Tongue (tissue), 2 donors: Measurements from ENCODE around the gene DNAJB8. TPM values are rescaled to one million over a fixed set of nuclear protein-coding genes. Genes with fewer than 3 reads are reported as not detected.

Source experiments
- DNase-seq: peaks from one replicate; pipeline ENCODE4 v3.0.0-alpha.2; 2015
- total RNA-seq: library from RNA; depleted of rRNA; stranded (reverse); fragments of >200 nt; gene quantifications from one replicate; pipeline ENCODE4 v1.2.3, GENCODE V29; 2014

DNAJB8 gene
- total RNA-seq, 1 donor from 2014 or later = not detected

DNA sequence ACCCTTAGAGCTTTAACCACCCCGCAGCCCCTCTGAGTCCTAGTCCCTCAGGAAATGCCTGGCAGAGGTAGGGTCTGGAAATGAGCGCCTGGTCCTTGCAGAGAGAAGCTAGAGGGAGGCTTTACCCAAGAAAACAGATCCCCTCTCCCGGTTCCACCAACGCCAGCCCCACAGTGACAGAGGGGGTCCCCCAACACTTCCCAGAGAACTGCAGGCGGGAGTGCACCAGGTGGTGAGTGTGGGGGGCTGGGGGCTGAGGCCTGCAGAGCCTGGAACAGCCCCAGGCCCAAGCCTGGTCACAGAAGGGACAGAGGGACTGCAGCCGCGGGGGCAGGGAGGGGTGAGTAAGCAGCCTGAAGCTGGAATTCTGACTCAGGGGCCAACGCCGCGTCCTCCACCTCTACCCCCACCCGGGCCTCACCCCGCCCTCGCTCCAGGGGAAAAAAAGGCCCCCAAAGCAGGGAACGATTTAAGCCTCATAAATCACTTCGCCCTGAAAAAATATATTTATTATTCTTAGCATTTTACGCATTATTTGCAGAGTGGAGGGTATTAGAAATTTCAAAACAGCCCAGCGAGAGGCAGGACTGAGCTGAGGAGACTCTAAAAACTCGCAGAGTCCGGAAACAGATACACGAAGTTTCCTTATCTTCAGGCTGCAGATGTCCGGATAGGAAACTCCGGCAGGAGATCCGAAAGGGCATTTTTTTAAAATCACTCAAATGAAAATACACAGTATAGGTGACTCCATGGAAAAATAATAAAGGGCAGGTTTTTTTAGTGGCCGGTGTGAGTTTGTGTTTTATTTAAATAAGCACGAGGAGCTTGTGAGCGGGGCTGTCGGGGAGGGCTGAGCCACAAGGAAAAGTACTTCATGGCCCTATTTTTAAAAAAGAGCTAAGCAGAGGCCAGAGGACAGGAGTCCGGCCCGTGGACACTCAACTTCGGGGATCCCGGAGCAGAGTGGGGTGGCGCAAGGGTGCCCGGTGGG lies 16.3 kb upstream of the DNAJB8 start:
- DNase-seq = peak; percentile 41

DNA sequence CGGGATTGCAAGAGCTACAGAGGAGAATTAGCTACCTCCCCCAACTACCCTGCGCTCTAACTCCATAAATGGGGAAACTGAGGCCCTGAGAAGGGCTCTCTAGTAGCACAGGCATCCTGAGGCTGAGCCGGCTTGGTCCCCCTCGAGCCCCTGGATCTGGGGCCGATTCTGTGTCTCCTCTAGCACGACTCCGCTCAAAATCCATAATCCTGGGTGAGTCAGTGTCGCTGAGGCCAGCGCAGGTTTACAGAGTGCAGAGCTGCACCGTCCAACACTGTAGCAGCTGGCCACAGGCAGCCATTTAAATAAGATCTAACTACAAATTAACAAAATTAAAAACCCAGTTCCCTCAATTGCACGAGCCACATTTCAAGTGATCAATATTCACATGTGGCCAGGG lies 15.5 kb upstream of the DNAJB8 start:
- DNase-seq = peak; percentile 10

DNA sequence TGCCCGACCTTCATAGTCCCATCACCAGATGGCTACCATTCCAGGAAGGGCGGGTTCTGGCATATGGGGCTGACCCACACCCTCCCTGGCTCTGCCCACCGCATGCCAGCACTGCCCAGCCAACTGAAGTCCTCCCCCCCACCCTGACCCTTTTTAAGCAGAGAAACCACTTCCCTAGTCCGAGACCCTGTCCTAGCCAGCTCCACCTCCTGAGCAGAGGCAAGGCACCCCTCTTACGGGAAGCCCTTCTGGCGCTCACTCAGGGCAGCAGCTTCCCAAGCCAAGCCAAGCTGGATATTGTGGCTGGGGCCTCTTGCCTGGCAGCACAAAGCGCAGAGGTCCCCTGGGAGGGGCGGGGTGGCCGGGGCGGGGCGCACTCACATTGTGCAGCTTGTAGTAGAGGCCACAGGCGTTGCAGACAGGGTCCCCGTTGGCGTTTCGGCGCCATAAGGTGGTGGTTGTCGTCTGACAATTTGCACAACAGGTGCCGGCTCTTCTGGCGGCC lies 14.8 kb upstream of the DNAJB8 start:
- peak; percentile 50 for DNase-seq

DNA sequence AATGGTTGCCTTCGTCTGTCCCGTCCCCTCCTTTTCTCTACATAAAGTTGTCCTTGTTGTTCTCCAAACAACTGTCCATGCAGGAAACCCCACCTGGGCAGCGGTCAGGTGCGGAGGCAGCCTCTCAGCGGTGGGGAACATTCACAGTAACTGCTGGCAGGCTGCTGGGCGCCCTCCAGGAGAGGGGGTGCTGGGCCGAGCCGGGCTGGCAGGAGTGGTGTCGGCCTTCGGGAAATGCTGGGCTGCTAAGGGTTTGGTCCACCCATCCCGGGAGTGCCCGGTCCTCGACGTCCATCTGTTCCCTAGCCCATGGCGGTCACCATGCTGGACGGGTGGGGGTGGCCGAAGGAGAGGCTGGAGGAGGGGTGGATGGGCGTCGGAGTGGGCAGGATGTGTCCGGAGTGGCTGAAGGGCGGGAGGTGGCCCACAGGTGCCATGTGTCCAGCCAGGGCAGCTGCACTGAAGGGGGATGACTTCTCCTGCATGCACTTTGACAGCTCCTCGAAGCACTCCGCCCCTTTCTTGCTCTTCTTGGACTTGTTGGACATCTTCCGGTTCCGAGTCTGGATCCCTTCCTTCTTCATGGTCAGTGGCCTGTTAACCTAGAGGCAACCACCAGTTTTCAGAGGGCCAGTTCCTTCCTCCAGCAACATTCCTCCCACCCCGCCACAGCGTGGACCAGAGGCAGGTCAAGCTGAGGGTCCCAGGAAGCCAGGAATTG lies 14.2 kb upstream of the DNAJB8 start:
- DNase-seq = no peak

DNA sequence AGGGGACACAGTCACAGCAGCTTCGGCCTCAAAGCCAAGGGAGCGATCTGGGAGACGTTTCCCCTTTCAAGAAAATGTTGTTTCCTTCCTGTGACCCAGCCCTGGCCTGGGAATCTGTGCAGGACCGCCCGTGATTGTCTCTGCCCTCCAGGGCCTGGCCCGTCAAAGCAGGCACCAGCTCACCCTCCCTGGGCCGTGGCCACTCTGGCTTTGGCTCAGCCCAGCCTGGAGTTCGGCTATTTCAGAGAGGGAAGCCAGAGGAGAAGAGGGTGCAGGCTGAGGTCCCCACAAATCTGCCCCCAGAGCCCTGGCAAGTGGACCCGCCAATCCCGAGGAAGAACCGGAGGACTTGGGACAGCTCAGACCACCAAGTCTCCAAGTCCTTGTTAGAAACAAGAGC lies 13.6 kb upstream of the DNAJB8 start:
- DNase-seq = no peak

DNA sequence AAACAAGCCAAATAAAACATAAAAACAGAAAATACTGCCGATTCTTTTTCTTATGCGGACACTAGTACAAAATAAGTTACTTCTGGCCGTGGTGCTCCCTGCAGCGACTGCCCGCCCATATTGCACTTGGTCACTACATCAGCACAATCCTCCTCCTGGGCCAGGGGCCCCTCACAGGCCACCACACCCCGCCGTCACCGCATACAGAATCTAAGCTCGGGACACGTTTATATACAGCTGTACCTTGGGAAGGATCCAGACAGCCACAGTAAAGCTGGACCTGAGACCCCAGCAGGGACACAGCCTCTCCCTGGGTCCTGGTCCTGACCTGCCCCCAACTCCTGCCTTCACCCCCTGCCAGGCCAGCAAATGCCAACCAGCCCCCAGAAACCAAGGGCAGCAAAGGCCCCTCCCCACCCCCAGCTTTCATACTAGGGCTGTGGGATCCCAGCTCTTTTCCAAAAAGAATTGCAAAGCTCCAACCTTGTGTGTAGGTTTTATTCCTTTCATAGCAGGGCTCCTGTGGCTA lies 12.9 kb upstream of the DNAJB8 start:
- no peak for DNase-seq

DNA sequence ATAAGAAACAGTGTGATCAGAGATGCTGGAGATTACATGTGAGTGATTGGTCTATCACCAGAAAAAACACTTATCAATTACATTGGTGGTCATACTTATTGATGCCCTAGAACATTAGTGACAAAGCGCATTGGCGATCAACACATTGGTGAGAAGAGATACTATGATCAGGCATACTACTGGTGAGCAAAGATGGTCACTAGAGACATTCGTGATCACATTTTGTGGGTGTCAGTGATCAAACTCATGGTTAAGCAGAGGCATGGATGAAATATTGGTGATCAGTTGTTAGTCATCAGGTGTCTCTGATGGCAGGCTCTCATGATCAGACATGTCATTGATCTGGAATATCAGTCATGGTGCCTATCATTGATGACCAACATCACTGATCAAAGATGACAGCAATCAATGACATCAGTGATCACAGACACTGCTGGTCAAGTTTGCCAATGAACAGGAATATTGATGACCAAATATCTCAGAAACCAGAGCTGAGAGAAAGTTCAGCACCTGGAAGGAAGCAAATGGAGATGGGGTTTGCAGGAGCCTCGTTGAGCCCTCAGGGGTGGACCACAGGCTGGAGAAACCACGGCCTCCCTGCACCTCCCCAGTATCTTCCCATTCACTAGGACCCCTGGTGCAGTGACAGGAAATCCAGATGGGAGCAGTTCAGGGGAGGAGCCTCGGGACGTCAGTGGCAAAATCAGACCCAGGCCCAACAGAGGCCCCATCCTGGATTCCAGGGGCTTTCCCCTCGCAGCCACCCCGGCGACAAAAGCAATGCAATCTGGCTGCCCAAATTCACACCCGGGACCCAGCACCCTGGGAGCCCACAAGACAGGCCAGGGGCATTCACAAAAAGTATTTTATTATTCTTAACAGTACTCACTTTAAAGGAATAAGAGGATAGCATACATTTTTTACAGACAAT lies 12.2 kb upstream of the DNAJB8 start:
- DNase-seq = no peak

DNA sequence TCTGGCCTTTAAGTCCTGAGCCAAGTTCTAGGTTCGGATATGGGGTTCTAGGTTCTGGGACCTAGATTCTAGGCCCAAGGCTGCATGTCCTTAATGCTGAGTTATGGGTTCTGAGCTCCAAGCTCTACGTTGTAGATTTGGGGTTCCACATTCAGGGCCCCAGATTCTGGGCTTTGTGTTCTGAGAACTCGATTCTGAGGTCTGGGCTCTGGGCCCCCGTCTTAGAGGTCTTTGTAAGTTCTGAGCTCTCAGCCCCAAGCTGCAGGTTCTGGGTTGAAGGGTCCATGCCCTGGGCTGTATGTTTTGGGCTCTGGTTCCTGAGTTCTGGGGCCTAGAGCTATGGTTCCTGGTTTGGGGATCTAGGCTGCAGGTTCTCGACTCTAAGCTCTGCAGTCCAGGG lies 10.0 kb upstream of the DNAJB8 start:
- no peak for DNase-seq

DNA sequence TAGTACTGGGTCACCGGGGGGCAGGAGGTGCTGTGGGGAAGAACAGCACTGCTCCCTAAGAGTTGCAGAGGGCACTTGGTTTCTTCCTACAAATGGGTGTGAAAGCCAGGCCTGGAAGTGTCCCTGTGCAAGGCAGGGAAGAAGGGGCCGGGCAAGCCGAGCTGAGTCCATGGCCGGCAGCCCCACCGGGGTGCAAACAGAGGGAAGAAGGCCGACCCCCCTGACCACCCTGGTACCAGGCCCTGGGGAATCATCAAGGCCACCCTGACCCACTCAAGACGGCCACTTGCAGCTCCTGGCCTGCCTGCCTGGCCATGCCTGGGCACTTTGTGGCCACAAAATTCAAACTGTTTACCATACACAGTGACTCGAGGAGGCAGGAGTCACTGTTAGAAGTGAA lies 8.7 kb upstream of the DNAJB8 start:
- no peak for DNase-seq

DNA sequence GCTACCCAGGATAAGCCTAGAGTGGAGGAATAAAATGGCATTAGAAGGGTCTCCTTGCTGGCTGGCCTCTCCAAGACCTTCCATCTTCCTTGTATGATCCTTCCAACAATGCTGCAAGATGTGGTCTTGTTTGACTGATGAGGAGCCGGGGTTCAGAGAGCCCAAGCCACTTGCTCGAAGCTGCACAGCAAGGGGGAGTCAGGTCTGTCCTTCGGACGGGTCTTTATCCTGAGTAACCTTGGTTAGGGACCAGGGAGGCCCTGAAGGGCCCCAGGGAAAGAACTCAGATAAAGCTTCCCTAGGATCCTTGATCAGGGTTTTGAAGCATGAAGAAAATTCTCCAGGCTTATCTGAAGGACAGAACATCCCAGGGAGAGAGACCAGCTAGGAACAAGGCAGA lies 7.0 kb upstream of the DNAJB8 start:
- DNase-seq = no peak

DNA sequence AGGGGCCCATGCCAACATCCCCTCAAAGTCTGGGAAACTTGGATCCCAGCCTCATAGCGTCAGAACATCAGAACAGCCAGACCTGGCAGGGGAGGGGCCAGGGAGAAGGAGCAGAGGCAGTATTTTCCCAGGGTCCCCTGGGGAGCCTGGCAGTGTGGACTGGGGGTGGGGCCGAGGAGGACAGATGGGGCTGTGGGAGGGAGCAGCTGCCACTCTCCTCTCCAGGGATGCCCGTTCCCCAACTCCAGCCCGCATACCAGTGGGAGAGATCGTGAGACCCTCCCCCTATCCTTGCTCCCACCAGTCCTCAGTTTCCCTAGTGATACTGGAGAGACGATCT lies 6.5 kb upstream of the DNAJB8 start:
- peak; percentile 21 for DNase-seq

DNA sequence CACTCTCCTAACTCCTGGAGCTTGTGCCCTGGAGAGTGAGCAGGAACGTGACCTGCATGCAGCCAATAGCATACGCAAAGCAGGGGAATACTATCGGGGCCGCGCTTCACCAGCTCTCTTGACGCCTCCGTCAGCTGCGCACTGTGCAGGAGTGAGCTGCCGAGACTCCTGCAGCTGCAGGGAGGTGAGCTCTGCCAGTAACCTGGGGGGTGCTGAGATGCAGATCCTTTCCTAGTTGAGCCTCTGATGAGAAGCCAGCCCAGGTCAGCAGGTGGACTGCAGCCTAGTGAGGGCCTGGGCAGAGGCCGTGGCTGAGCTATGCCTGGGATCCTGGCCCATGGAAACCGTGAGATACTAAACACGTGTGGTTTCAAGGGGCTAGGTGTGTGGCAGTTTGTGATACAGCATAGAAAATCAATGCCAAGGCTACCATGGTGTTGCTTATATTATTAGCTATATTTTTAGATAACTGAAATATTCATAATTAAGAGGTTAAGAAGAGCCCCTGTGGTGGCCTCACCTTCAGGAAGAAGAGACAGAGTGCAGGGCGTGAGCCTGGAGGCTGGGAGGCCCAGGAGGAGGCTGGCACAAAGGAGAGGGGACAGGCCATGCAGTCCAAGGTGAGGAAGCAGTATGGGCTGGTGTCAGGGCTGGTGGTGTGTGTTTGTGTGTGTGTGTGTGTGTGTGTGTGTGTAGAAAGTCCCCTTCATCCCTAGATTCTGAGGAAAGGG lies 5.9 kb upstream of the DNAJB8 start:
- DNase-seq = no peak

DNA sequence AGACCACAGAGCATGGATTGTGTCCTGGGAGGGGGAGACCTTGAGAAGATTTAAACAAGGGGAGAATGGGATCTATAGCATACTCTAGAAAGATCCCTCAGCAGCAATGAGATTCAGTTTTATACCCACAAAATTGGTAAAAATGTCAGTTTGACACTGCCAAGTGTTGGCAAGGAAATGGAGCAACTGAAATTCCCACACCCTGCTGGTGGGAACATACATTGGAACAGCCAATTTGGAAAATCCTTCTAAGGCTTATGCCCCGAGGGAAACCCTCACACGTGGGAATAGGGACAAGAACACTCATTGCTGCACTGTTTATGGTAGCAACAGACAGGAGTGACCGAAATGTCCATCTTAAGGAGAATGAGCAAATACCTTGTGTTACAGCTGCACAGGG lies 5.0 kb upstream of the DNAJB8 start:
- no peak for DNase-seq

DNA sequence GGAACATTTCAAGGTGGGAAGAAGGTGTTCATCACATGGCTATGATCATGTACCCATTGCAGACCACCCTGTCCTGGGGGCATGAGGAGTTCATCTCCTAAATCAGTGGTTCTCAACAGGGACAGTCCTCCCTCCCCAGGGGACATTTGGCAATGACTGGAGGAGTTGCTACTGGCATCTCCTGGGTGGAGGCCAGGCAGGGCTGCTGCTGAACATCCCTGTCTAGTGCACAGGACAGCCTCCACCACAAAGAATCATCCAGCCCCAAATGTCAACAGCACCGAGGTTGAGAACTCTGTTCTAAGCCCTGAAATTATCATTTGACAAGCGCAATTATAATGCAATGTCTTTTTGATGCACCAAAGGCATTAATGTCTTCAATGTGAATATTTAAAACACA lies 4.4 kb upstream of the DNAJB8 start:
- DNase-seq = no peak

DNA sequence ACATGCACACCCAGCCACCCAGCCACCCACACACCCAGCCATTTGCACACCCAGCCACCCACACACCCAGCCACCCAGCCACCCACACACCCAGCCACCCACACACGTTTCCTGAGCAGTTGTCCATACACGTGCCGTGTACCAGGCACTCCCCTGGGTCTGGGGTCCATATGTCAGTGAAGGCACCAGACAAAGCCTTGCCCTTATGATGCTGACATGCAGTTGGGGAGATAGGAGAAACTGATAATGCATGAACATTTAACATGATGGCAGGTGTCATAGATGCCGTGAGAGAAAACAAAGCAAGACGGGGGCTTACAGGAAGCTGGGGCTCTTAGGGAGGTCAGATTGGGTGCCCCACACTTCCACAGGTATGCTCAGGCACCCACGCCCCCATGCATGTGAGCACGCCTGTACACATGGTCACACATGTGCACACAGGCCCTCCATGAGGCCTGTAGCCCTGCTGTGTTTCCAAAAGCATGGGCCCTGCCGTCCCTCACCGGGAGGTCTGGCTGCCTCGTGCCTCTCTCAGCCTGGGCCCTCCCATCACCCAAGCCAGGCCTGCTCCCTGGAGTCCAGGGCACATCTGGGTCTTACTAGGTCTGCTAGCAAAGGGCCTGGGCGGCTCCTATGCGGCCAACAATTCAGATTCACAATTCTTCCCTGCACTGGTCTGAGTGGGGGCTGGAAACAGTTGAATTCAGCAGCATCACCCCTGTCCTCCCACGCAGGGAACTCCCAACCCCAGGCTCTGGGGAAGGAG lies 3.6 kb upstream of the DNAJB8 start:
- DNase-seq = no peak

DNA sequence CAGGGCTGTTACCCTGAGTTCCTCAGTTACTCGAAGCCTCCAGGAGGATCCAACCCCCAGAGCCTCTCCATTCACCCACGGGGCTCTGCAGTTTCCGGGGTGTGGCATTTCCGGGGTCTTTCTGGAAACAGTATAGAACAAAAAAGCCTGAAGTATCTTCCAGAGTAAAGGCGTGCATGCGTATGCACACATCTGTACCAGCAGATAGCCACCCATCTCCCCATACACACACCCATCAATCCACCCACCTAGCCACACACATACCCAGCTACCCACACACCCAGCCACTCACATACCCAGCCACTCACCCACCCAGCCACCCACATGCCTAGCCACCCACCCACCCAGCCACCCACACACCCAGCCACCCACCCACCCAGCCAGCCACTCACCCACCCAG lies 2.9 kb upstream of the DNAJB8 start:
- no peak for DNase-seq

DNA sequence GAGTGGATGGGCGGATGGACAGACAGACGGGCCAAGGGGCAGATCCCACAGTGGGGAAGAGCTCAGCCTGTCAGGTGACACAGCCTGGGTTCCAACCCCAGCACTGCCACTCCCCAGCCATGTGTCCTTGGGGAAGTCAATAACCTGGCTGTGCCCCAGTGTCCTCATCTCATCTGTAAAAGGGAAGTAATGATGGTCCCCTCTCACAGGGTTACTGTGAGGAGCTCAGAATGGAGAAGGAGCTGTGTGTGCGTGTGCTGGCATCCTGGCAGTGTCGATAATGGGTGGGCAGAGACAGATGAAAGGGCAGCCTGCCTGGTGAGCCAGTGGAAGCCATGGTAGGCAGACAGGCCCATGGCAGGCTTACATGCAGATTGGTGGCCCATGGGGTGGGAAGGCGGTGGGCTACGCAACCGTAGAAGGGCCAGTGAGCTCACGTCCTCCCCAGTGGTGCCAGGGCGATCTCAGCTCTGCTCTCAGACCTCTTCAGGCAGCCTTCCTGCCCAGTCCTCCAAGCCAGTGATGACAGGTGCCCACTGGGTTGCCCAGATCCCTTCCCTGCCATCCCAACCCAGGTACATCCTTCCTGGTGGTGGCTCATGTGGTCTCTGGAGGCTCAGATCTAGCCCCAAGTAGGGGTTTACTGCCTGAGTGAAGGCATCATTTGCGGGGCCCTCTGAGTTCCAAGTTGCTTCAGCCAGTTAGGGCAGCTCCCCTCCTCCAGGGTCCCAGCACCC lies 2.3 kb upstream of the DNAJB8 start:
- no peak for DNase-seq

DNA sequence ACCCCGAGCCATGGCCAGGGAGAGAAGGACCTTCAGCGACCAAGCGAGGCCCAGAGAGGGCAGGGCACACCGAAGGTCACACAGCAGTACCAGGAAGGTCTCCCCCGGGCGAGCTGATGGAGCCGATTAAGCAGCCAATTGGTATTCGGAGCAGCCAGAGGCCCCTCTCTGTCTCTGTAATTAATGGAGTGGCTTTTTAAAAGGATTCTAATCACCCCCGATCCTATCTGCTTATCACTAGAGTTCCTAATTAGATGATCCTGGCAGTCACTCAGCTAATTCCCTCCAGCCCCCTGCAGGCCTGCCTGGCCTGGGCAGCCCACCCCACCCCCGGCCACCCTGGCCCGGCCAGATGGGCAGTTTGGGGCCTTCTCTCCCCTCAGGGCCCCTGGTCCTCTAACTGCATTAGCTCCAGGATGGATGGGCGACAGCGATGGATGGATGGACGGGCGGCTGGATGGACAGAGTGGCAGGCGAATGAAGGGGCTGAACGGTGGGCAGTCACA lies 1.6 kb upstream of the DNAJB8 start:
- DNase-seq = no peak

DNA sequence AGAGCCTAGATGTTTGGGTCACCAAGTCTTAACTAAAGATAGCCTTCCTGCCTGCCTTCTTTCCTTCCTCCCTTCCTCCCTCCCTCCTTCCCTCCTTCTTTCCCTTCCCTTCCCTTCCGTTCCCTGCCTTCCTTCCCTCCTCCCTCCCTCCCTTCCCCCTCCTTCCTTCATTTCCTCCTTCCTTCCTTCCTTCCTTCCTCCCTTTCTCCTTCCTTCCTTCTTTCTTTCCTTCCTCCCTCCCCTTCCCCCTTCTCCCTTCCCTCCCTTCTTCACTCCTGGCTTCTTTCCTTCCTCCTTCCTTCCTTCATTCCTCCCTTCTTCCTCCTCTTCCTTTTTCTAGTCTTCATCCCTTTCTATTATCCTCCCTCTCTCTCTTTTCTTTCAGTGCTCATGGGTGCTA lies 2.0 kb downstream of the DNAJB8 start:
- DNase-seq = no peak

DNA sequence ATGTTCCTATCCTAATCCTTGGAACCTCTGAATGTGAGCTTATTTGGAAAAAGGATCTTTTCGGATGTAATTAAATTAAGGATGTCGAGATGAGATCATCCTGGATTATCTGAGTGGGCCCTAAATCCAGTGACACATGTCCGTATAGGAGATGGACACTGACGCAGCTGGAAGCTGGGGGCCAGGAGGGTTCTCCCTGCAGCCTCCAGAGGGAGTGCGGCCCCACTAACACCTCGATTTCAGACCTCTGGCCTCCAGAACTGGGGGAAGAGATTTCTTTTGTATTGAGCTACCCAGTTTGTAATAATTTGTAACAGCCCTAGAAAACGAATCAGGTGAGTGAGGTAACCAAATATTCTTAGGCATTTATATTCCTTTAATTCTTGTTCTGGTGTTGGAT lies 2.5 kb downstream of the DNAJB8 start:
- no peak for DNase-seq
